LNCaP clone FGC (cell line): ENCODE data around the gene P2RY1.

Source experiments
- DNase-seq: peaks from one replicate; pipeline ENCODE4 v3.0.0-alpha.2; 2011; ENCODE audit warnings: low read depth
- H3K4me3 ChIP-seq: 2 replicates; pipeline ENCODE4 v1.5.1; 2011; ENCODE audit warnings: mild to moderate bottlenecking, low read depth, low read length, control low read depth
- CTCF ChIP-seq: IDR thresholded peaks from 2 replicates; pipeline ENCODE4 v1.5.1; 2012; ENCODE audit warnings: mild to moderate bottlenecking; ENCODE audit not compliant: control insufficient read depth, insufficient read depth; ENCODE audit errors: extremely low read depth

P2RY1 gene, protein sequence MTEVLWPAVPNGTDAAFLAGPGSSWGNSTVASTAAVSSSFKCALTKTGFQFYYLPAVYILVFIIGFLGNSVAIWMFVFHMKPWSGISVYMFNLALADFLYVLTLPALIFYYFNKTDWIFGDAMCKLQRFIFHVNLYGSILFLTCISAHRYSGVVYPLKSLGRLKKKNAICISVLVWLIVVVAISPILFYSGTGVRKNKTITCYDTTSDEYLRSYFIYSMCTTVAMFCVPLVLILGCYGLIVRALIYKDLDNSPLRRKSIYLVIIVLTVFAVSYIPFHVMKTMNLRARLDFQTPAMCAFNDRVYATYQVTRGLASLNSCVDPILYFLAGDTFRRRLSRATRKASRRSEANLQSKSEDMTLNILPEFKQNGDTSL

DNA sequence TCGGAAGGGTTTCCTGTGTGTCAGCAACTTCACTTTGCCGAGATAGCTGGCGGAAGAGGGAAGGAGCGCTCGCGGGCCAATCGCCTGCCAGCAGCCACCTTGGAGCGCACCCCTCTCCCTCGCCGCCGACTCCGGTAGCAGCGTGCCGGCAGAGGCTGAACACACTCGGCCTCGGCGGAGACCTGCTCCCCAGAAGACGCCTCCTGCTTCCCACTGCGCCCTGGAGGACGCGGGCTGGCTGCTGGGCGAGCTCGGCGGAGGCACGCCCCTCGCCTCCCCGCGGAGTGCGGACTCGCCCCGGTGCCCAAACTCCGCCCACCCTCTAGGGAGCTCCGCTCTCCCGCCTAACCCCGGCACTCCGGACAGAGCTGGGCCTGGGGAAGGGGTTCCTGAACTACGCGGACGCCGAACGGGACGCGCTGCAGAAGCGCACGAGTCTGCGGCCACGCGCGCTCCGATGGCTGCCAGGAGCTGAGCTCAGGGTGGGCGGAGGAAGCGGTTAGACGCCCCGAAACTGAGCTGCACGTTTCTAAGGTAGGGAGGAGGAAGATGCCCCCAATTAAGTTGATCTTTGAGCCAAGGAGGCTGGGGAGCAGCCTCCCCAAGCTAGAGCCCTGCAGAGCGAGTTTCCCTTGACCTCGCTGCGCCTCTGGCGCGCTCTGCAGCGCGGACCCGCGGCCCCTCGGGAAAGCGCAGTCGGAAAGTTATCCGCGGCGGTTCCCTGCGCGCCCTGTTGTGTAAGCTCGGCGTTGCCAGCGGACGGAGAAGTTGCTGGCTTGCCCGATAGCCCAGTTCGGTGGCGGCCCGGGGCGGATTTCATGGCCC lies at the start of gene P2RY1:
Gene P2RY1 (plus strand): TSS at position 356 of the 825 bp plus-strand sequence. CDS start 652 bp downstream, outside the sequence.
- TF ChIP-seq CTCF = no peak
- no peak for DNase-seq
- peak within 1 kb of the TSS; percentile 34 for H3K4me3 ChIP-seq

- DNase-seq = no peak
- no peak overlapping the region for H3K4me3 ChIP-seq
- TF ChIP-seq CTCF = no peak
Measured at GRCh38 chr3:152786977-152787681, 47.8 kb upstream of the P2RY1 start.

GRCh38 chr3:152790651-152791387 lies 44.1 kb upstream of the P2RY1 start:
- H3K4me3 ChIP-seq = no peak overlapping the region
- TF ChIP-seq CTCF = no peak
- no peak for DNase-seq

DNA sequence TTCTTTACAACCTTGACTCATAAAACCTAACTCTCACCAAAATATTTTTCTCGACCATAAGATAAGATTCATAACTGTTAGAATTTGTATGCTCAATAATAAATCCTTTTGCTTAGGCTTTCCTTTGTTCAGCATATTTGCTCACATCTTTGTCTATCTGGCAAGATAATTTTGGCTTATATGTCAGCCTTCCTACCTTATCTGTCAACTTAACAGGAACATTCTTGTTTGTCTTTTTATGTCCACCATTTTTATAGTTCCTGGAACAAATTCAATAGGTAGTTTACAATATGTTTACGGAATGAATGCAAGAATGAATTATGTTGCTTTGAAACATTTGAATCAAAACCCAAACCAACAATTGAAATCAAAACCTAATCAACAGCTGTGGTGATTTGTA lies 41.0 kb upstream of the P2RY1 start:
- DNase-seq = peak; percentile 98
- no peak overlapping the region for H3K4me3 ChIP-seq
- no peak for TF ChIP-seq CTCF

GRCh38 chr3:152797751-152798432 lies 37.0 kb upstream of the P2RY1 start:
- no peak for TF ChIP-seq CTCF

More at GRCh38 chr3:152797751-152798432, 37.0 kb upstream of the P2RY1 start:
- no peak overlapping the region for H3K4me3 ChIP-seq
- no peak for DNase-seq
